Ishikawa (cell line): ENCODE measurements around the gene CHCHD3.

Source experiments
- CEBPB ChIP-seq: IDR thresholded peaks from 2 replicates; pipeline ENCODE4 v1.6.1; 2012
- CREB1 ChIP-seq: IDR thresholded peaks from 2 replicates; pipeline ENCODE4 v1.6.1; 2012; ENCODE audit warnings: low read depth
- EGR1 ChIP-seq: IDR thresholded peaks from 2 replicates; pipeline ENCODE4 v1.6.1; 2012
- EP300 ChIP-seq: IDR thresholded peaks from 2 replicates; pipeline ENCODE4 v1.6.1; 2012; ENCODE audit warnings: borderline replicate concordance
- FOXM1 ChIP-seq: IDR thresholded peaks from 2 replicates; pipeline ENCODE4 v1.6.1; 2012; ENCODE audit warnings: low read depth, borderline replicate concordance
- NFIC ChIP-seq: IDR thresholded peaks from 2 replicates; pipeline ENCODE4 v1.6.1; 2012
- RAD21 ChIP-seq: IDR thresholded peaks from 2 replicates; pipeline ENCODE4 v1.6.1; 2012; ENCODE audit warnings: low read depth
- TAF1 ChIP-seq: IDR thresholded peaks from 2 replicates; pipeline ENCODE4 v1.6.1; 2012; ENCODE audit warnings: low read depth, mild to moderate bottlenecking
- TCF12 ChIP-seq: IDR thresholded peaks from 2 replicates; pipeline ENCODE4 v1.6.1; 2012; ENCODE audit warnings: low read depth
- TEAD4 ChIP-seq: IDR thresholded peaks from 2 replicates; pipeline ENCODE4 v1.6.1; 2012
- YY1 ChIP-seq: IDR thresholded peaks from 2 replicates; pipeline ENCODE4 v1.6.1; 2012; ENCODE audit warnings: low read depth
- ZBTB7A ChIP-seq: IDR thresholded peaks from 2 replicates; pipeline ENCODE4 v1.6.1; 2012; ENCODE audit warnings: low read depth
- TF ChIP-seq, protein P1 (sequence below): IDR thresholded peaks from 2 replicates; pipeline ENCODE4 v1.6.1; 2012
- TF ChIP-seq, protein P2 (sequence below): IDR thresholded peaks from 2 replicates; pipeline ENCODE4 v1.6.1; 2012; ENCODE audit warnings: low read depth, mild to moderate bottlenecking
- TF ChIP-seq, protein P3 (sequence below): IDR thresholded peaks from 2 replicates; pipeline ENCODE4 v1.6.1; 2012

Gene CHCHD3

DNA sequence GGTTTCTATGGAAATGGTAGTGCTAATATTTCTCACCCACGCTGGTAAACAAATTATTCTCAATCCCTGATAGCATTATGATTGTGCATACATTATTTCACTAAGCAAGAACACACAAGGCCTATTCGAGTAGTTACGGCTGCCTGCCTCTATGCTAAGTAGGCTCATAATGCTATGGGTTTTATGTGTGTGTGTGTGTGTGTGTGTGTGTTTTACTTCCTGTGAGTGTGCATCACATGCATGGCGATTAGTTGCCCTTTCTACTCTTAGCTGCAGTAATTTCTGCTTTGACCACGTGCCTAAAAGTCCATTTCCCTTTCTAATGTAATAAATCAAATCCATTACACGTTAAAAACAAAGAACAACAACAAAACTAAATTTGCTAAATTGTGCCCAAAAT is 117.0 kb downstream of the CHCHD3 start:
- no peak for TF ChIP-seq TEAD4
- no peak for TF ChIP-seq CREB1
- no peak for TF ChIP-seq TCF12
- TF ChIP-seq RAD21, result no peak
- TF ChIP-seq, protein P1, sequence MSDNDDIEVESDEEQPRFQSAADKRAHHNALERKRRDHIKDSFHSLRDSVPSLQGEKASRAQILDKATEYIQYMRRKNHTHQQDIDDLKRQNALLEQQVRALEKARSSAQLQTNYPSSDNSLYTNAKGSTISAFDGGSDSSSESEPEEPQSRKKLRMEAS, result no peak
- no peak for TF ChIP-seq YY1
- TF ChIP-seq NFIC, result no peak
- no peak for TF ChIP-seq EGR1
- TF ChIP-seq EP300, result no peak
- TF ChIP-seq CEBPB, result no peak

DNA sequence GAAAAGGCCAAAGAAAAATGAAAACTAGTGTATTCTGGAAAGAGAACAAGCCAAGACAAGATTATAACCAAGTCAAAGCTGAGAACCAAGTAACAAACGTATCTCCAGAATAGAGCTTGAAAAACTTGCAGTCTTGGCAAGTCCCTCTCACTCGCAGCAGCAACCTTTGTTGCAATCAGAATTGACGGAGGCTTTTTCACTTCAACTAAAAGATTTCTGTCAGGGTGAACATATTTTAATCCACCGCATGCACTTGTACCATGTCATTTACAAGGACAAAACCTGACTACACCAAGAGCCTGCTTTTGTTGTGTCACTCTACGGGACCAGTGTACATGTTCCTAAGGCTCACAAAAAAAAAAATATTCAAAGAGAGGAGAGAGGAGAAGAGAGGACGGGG is 122.0 kb downstream of the CHCHD3 start:
- TF ChIP-seq ZBTB7A (no peak), EP300 (no peak), CREB1 (no peak), CEBPB (no peak), TCF12 (no peak), TEAD4 (no peak), FOXM1 (no peak), EGR1 (no peak), TAF1 (no peak)
- TF ChIP-seq, protein P1, result no peak

DNA sequence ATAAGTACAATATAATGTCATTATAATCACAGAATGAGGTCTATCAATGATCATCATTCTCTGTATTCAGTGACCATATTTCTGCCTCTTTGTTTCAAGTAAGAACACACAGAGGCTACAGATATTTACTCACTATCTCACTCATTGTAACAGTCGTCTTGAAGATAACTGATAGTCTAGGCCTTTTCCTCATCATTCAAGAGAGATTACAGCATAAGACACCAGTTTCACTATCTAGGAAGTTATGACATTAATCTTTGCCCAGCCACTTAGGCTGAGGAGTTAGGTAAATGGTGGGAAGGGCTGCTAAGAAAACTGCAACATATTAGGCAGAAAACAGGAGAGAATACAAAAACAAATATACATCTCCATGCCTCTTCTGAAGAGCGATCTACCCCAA is 125.3 kb downstream of the CHCHD3 start:
- TF ChIP-seq FOXM1 (no peak), EGR1 (no peak), CEBPB (no peak), YY1 (no peak), EP300 (no peak), TEAD4 (no peak), RAD21 (no peak), ZBTB7A (no peak), TCF12 (no peak), CREB1 (no peak)
- TF ChIP-seq, protein P2, sequence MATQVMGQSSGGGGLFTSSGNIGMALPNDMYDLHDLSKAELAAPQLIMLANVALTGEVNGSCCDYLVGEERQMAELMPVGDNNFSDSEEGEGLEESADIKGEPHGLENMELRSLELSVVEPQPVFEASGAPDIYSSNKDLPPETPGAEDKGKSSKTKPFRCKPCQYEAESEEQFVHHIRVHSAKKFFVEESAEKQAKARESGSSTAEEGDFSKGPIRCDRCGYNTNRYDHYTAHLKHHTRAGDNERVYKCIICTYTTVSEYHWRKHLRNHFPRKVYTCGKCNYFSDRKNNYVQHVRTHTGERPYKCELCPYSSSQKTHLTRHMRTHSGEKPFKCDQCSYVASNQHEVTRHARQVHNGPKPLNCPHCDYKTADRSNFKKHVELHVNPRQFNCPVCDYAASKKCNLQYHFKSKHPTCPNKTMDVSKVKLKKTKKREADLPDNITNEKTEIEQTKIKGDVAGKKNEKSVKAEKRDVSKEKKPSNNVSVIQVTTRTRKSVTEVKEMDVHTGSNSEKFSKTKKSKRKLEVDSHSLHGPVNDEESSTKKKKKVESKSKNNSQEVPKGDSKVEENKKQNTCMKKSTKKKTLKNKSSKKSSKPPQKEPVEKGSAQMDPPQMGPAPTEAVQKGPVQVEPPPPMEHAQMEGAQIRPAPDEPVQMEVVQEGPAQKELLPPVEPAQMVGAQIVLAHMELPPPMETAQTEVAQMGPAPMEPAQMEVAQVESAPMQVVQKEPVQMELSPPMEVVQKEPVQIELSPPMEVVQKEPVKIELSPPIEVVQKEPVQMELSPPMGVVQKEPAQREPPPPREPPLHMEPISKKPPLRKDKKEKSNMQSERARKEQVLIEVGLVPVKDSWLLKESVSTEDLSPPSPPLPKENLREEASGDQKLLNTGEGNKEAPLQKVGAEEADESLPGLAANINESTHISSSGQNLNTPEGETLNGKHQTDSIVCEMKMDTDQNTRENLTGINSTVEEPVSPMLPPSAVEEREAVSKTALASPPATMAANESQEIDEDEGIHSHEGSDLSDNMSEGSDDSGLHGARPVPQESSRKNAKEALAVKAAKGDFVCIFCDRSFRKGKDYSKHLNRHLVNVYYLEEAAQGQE, result no peak
- TF ChIP-seq, protein P1, result no peak

DNA sequence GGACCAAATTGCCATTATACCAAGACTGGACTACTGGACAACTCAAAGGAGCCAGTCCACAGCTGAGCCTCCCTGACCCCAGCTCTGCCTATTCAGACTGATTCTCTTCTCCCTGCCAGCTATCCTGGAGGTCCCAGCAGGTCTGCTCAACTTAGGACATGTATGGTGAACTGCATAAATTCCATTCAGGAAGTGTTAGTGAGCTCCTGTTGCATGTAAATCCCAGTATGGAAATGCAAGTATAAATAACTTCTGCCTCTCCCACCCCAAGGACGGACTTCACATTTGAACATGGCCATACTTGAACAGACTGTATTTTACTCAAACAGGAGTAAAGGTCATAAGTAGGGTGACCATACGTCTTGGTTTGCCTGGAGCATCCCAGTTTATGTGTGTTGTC is 128.4 kb downstream of the CHCHD3 start:
- TF ChIP-seq EGR1 (no peak), TCF12 (no peak), CEBPB (no peak), EP300 (no peak), CREB1 (no peak), ZBTB7A (no peak), FOXM1 (no peak), RAD21 (no peak)
- TF ChIP-seq, protein P3, sequence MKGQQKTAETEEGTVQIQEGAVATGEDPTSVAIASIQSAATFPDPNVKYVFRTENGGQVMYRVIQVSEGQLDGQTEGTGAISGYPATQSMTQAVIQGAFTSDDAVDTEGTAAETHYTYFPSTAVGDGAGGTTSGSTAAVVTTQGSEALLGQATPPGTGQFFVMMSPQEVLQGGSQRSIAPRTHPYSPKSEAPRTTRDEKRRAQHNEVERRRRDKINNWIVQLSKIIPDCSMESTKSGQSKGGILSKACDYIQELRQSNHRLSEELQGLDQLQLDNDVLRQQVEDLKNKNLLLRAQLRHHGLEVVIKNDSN, result no peak
- TF ChIP-seq, protein P2, result no peak

DNA sequence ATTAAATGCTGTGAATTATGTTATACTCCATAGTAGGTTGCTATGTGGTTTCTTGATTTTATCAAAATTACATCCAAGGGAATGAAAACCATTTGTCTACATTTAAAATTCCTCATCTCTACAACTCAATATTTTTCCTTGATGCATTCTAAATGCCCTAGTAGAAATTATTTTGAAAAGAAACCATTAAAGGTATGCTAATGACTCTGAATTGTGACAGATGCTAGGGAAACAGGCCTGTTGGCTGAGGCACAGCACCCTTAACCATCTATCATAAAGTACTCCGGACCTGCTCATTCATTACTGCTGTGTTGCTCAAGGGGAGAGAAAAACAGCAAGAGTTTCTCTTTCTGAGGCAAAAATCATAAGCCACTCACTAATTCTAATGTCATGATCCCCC is 131.2 kb downstream of the CHCHD3 start:
- TF ChIP-seq, protein P3, result no peak

DNA sequence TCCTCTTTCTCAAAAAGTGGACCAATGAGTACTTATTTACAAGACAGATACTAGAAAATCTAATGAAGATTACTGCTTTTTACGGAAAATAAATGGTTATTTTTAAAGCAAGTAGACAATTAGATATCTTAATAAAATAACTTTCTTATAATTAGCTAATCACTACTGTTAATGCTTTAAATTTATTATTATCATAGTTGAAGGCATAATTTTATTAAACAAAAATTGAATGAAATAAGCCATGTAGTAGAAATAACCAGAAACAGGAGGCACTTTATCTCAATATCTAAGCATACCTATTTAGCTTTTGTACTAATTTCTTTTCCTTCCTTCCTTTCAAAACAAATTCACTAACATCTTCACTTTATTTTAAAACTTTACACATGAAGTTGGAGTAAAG is 134.9 kb downstream of the CHCHD3 start:
- TF ChIP-seq EP300 (no peak), TCF12 (no peak), ZBTB7A (no peak), YY1 (no peak), RAD21 (no peak), FOXM1 (no peak), CREB1 (no peak), NFIC (no peak), CEBPB (no peak), TAF1 (no peak), EGR1 (no peak), TEAD4 (no peak)
- TF ChIP-seq, protein P3, result no peak
- TF ChIP-seq, protein P2, result no peak
- TF ChIP-seq, protein P1, result no peak
